ENCODE results near the gene LYPD3. TPM values are rescaled to one million over a fixed set of nuclear protein-coding genes. Genes with fewer than 3 reads are reported as not detected.

The LYPD3 gene
- total RNA-seq, 1 experiment from 2014 or later: 1.8 TPM

DNA sequence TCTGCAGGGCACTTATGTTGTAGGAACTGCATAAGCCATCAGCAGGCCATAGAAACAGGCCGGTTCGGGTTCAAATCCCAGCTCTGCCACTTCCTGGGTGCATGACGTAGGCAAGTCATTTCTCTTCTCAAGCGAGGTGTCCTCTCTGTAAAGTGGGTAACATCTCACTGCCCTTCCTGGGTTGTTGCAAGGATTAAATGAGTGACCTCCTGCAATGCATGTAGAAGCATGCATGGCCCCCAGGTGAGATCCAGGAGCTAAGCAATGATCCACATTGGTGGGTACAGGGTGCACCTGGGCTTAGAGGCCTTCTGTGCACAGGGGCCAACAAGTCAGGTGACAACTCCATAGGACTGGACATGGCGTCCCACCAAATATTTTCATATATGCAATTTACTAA lies 25.4 kb upstream of the LYPD3 start:
- H4K91ac ChIP-seq (ENCODE audit: insufficient read length, low read depth, low read length): no peak overlapping the region
- Mint-ChIP-seq H3K27ac (no peak overlapping the region), H3K27me3 (ENCODE audit: low read depth) (no peaks in the 10 kb centered on the region), H3K36me3 (ENCODE audit: insufficient read depth in 1 of 3, low read depth in 3 of 3) (peaks cover 0 to 7% (median 3%) of the 10 kb centered on the region in 3 experiments; a peak in 3 of 7 replicates), H3K4me3 (no peak overlapping the region), H3K4me1 (peaks cover 2 to 6% of the 10 kb centered on the region in 2 experiments; a peak in 2 of 4 replicates), H3K9me3 (no peaks in the 10 kb centered on the region)
- DNase-seq: no peak
- no peak overlapping the region for H3K56ac ChIP-seq (ENCODE audit: insufficient read length, low read depth, low read length)
- H3K4me1 ChIP-seq (ENCODE audit: insufficient read depth, low read length): no peaks in the 10 kb centered on the region
- no peak overlapping the region for H3K14ac ChIP-seq (ENCODE audit: insufficient read depth, low read length)
- H4K5ac ChIP-seq (ENCODE audit: insufficient read length, low read depth, low read length): no peak overlapping the region
- H2BK20ac ChIP-seq (ENCODE audit: low read depth, low read length, poor library complexity, severe bottlenecking): no peak overlapping the region
- H2BK5ac ChIP-seq (ENCODE audit: insufficient read length, low read length): no peak overlapping the region
- no peak overlapping the region for H3K4ac ChIP-seq (ENCODE audit: low read depth, low read length)
- H3K23me2 ChIP-seq (ENCODE audit: insufficient read length, low read depth, low read length, poor library complexity, severe bottlenecking): no peaks in the 10 kb centered on the region
- no peak overlapping the region for H3K4me2 ChIP-seq (ENCODE audit: insufficient read depth, insufficient read length, low read length)
- no peak overlapping the region for H2BK15ac ChIP-seq (ENCODE audit: low read depth, low read length)
- H3K23ac ChIP-seq (ENCODE audit: insufficient read length, low read depth, low read length): no peak overlapping the region
- no peak overlapping the region for H4K8ac ChIP-seq (replicated peaks; ENCODE audit: insufficient read length, low read depth, low read length)
- H3K18ac ChIP-seq (ENCODE audit: insufficient read length, low read depth, low read length): no peak overlapping the region
- no peaks in the 10 kb centered on the region for H3K27me3 ChIP-seq (ENCODE audit: insufficient read depth, low read length)
- no peak overlapping the region for H2BK120ac ChIP-seq (ENCODE audit: low read depth, low read length, poor library complexity, severe bottlenecking)
- H3K79me2 ChIP-seq (ENCODE audit: insufficient read depth, low read length): no peaks in the 10 kb centered on the region
- H3K9me3 ChIP-seq (ENCODE audit: control insufficient read depth, low read depth, low read length): no peaks in the 10 kb centered on the region
- no peaks in the 10 kb centered on the region for H3K79me1 ChIP-seq (ENCODE audit: insufficient read depth, low read depth, low read length, poor library complexity, severe bottlenecking)
- no peaks in the 10 kb centered on the region for H4K20me1 ChIP-seq (ENCODE audit: control insufficient read depth, insufficient read depth, insufficient read length)
- H2AK5ac ChIP-seq (ENCODE audit: insufficient read length, low read length): no peak overlapping the region
- H2BK12ac ChIP-seq (ENCODE audit: insufficient read length, low read depth, low read length): no peak overlapping the region
- no peak overlapping the region for H3K9ac ChIP-seq (ENCODE audit: extremely low read depth, insufficient read length, low read length)
- TF ChIP-seq, protein P1, sequence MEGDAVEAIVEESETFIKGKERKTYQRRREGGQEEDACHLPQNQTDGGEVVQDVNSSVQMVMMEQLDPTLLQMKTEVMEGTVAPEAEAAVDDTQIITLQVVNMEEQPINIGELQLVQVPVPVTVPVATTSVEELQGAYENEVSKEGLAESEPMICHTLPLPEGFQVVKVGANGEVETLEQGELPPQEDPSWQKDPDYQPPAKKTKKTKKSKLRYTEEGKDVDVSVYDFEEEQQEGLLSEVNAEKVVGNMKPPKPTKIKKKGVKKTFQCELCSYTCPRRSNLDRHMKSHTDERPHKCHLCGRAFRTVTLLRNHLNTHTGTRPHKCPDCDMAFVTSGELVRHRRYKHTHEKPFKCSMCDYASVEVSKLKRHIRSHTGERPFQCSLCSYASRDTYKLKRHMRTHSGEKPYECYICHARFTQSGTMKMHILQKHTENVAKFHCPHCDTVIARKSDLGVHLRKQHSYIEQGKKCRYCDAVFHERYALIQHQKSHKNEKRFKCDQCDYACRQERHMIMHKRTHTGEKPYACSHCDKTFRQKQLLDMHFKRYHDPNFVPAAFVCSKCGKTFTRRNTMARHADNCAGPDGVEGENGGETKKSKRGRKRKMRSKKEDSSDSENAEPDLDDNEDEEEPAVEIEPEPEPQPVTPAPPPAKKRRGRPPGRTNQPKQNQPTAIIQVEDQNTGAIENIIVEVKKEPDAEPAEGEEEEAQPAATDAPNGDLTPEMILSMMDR (conservative IDR thresholded peaks at IDR 0.05): no peak
- no CpG with 5 or more reads among the region's 5 CpGs for WGBS (ENCODE audit: extremely low coverage, insufficient read length, low lambda C conversion rate)
- no peak overlapping the region for H3K27ac ChIP-seq (ENCODE audit: insufficient read length, low read depth, low read length)
- no peak overlapping the region for H3T11ph ChIP-seq (ENCODE audit: low read length)
- no peak overlapping the region for H2AFZ ChIP-seq (ENCODE audit: low read length)

All from H9 (cell line).